Skeletal muscle satellite cell (primary cell): ENCODE data around the gene TAF11. TPM values are rescaled to one million over a fixed set of nuclear protein-coding genes. Genes with fewer than 3 reads are reported as not detected.
"Not testable (repeated sequence)": the region's sequence is repeated elsewhere in the genome, so short reads cannot be mapped to it uniquely, and the experiment has no call there.

ENCODE experiments used
- H3K27me3 ChIP-seq: 2 replicates; pipeline ENCODE4 v1.7.0; 2013; ENCODE audit warnings: low read length; ENCODE audit not compliant: control insufficient read depth, insufficient read depth
- H3K36me3 ChIP-seq: 2 replicates; pipeline ENCODE4 v1.7.0; 2013; ENCODE audit warnings: mild to moderate bottlenecking, control low read depth, low read length; ENCODE audit not compliant: insufficient read depth
- H3K4me1 ChIP-seq: 2 replicates; pipeline ENCODE4 v1.7.0; 2013; ENCODE audit warnings: low read length; ENCODE audit not compliant: control insufficient read depth, insufficient read depth
- H3K4me2 ChIP-seq: 2 replicates; pipeline ENCODE4 v1.7.0; 2013; ENCODE audit warnings: mild to moderate bottlenecking, low read length
- H3K4me3 ChIP-seq: 2 replicates; pipeline ENCODE4 v1.7.0; 2013; ENCODE audit warnings: low read length
- H3K9ac ChIP-seq: 2 replicates; pipeline ENCODE4 v1.7.0; 2013; ENCODE audit warnings: mild to moderate bottlenecking, low read depth, low read length, moderate library complexity
- H3K9me3 ChIP-seq: replicated peaks from 2 replicates; pipeline ENCODE4 v1.7.0; 2013; ENCODE audit warnings: mild to moderate bottlenecking, control low read depth, low read length
- total RNA-seq: library from RNA; depleted of rRNA; stranded (reverse); fragments of >200 nt; gene quantifications from 2 replicates; pipeline ENCODE4 v1.2.3, GENCODE V29; 2012; rRNA removed

Gene TAF11, protein sequence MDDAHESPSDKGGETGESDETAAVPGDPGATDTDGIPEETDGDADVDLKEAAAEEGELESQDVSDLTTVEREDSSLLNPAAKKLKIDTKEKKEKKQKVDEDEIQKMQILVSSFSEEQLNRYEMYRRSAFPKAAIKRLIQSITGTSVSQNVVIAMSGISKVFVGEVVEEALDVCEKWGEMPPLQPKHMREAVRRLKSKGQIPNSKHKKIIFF
- total RNA-seq = 14.6 and 18.8 TPM in 2 replicates

DNA sequence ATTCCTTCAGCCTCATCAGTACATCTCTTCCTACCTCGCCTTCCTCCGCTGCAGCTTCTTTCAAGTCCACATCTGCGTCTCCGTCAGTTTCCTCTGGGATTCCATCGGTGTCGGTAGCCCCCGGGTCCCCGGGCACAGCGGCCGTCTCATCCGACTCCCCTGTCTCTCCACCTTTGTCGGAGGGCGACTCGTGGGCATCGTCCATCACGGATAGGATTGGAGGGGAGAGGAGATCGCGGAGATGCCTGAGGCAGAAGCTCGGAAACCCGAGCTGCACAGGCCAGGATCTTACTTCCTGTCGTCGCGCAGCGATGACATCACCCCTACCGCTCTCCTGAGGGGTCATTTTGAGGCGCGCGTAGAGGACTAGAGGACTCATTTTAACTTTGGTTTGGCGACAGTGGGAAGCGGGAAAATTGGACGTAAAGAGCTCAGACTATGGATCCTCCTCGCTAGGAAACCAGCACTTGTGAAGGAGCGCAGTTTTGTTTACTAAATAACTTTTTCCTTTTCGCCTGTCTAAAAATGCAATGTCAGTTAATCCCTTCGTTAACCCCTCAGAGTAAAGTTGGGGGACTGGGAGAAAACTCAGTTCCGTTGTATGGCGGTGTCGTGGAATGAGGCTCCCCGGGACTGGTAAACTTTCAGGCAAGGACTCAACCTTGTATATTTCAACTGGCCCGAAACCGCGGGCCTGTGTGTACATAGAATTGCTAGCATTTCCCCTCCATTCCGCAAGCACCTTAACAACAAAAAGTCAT lies at the start of gene TAF11:
TSS of gene TAF11 (minus strand) at position 290 of the 761 bp plus-strand sequence. CDS start at position 205, 85 bp downstream.
- Histone ChIP-seq H3K4me1 (peaks cover 6% of the 10 kb centered on the region), H3K4me3 (peak within 1 kb of the TSS; percentile 93), H3K36me3 (peaks cover 3% of the 10 kb centered on the region), H3K27me3 (no peaks in the 10 kb centered on the region), H3K9me3 (no peaks in the 10 kb centered on the region), H3K4me2 (peak within 1 kb of the TSS; percentile 100), H3K9ac (peak within 1 kb of the TSS; percentile 94)

DNA sequence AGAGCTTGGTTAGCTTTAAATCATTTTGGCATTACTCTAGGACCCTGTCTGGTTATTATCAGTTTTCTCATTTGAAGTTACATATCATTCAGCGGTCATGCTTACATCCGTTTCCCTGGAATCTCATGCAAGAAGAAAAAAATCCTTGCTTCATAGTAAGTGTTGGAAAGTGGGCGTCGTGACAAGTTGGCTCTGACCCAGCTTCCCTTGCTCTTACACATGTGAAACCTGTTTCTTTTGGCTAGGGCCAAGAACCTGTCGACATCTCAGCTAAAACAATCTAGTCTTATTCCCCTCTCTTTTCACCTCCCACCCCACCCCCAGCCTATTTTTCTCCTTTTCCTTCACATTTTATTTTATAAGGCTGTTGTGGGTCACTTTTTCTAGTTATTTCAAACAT lies 46.7 kb upstream of the TAF11 start:
- Histone ChIP-seq H3K4me3 (no peak overlapping the region), H3K27me3 (no peaks in the 10 kb centered on the region), H3K9me3 (no peaks in the 10 kb centered on the region), H3K4me2 (no peak overlapping the region), H3K36me3 (no peaks in the 10 kb centered on the region), H3K4me1 (no peaks in the 10 kb centered on the region), H3K9ac (no peak overlapping the region)

DNA sequence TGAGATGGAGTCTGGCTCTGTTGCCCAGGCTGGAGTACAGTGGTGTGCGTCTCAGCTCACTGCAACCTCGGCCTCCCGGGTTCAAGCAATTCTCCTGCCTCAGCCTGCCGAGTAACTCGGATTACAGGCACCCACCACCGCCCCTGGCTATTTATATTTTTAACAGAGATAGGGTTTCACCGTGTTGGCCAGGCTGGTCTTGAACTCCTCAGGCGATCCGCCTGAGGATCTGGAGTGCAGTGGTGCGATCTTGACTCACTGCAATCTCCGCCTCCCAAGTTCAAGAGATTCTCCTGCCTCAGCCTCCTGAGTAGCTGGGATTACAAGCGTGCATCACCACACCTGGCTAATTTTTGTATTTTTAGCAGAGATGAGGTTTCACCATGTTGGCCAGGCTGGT lies 44.4 kb upstream of the TAF11 start:
- H3K36me3 ChIP-seq, H3K4me1 ChIP-seq, H3K9me3 ChIP-seq, H3K9ac ChIP-seq, H3K27me3 ChIP-seq, H3K4me2 ChIP-seq, H3K4me3 ChIP-seq: not testable (repeated sequence)

DNA sequence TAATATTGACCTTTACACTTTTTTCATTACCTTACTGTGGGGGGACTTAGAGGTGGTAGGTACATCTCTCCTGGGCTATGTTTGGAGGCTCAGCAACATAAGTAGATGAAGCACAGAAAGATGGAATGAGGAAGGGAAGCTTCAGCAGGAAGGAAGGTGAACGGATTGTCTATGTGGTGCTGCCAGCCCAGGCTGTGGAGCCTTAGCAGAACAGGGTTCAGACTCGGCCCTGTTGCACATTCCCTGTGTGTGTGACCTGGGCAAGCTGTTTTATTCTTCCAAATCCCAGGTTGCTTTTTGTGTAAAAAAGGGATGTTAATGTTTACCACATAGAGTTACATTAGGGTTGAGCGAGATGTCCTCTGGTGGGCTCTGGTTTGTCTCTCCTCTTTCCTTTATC lies 42.4 kb upstream of the TAF11 start:
- Histone ChIP-seq H3K4me2 (no peak overlapping the region), H3K27me3 (no peaks in the 10 kb centered on the region)

DNA sequence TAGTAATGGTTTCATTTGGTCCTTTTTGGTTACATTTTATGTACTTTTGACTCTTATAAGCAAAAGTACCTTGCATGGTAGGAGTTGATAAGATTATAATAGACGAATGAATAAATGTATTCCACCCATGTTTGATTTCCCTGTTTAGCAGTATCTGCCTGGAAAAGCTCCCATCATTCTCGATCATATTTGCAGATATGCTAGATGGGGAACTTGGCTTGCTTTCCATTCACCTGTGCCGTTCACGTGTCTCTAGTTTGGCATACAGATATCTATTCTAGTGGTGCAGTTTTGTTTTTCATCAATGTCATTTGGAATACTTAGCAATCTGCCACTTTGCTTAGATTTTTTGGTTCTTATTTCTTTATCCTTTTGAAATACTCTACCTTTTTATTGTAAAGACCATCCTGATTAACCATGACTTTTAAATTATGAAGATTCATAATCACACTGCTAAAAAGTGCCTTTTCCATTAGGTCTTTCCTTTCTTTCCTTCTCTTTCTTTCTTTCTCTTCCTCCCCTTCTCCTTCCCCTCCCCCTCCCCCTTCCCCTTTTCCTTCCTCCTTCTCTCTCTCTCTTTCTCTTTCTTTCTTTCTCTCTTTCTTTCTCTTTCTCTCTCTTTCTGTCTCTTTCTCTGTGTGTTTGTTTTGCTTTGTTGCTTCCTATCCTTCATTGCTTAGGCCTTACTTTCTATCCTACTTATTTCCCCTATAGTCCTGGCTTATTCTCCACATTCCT lies 41.6 kb upstream of the TAF11 start:
- H3K4me1 ChIP-seq = peaks cover 9% of the 10 kb centered on the region
- H3K27me3 ChIP-seq = no peaks in the 10 kb centered on the region
- no peaks in the 10 kb centered on the region for H3K36me3 ChIP-seq
- H3K9ac ChIP-seq = no peak overlapping the region
- H3K9me3 ChIP-seq = no peaks in the 10 kb centered on the region
- no peak overlapping the region for H3K4me3 ChIP-seq
- no peak overlapping the region for H3K4me2 ChIP-seq

More for the DNA sequence above, 42.4 kb upstream of the TAF11 start:
- no peaks in the 10 kb centered on the region for H3K36me3 ChIP-seq
- H3K9ac ChIP-seq = no peak overlapping the region
- no peak overlapping the region for H3K4me3 ChIP-seq
- H3K4me1 ChIP-seq = peaks cover 9% of the 10 kb centered on the region
- no peaks in the 10 kb centered on the region for H3K9me3 ChIP-seq

DNA sequence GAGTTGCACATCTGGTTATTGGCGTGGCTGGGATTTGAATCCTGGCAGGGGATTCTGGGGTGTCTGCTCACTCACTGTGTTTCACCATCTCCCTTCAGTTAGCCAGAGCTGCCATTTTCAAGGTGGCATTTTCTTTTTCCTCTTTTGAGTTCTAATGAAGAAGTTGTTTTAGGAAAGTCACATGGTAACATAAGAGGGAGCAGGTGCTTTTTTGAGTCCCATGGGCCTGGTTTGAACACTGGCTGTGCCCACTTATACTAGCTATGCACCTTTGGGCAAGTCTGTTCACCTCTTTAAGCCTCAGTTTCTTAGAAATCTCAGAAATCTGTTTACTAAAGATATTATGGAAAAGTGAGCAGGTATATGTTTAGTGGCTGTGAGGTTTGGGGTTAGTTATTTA lies 40.9 kb upstream of the TAF11 start:
- Histone ChIP-seq H3K27me3 (no peaks in the 10 kb centered on the region), H3K4me2 (no peak overlapping the region), H3K4me3 (no peak overlapping the region), H3K36me3 (no peaks in the 10 kb centered on the region), H3K9ac (no peak overlapping the region), H3K9me3 (no peaks in the 10 kb centered on the region), H3K4me1 (peaks cover 9% of the 10 kb centered on the region)

DNA sequence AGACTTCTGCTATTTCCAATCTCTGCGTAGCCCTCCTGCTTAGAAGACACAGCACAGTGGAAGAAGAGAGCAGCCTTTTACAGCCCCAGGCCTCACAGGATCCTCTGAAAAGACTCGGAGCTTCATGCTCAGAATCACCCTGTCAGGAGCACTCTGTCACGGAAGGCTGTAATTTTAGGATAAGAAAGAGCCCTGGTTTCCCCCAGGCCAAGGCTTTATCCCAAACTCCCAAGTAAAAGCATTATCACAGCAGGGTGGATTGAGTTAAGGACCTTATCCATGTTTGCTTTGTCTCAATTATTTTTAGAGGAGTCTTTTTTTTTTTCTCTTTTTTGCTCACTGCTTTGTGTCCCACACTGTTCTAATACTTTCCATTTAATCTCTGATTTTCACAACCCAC lies 40.4 kb upstream of the TAF11 start:
- H3K9me3 ChIP-seq = no peaks in the 10 kb centered on the region
- no peaks in the 10 kb centered on the region for H3K27me3 ChIP-seq
- H3K36me3 ChIP-seq = no peaks in the 10 kb centered on the region
- no peak overlapping the region for H3K4me2 ChIP-seq
- H3K4me3 ChIP-seq = no peak overlapping the region
- H3K9ac ChIP-seq = no peak overlapping the region
- H3K4me1 ChIP-seq = peaks cover 9% of the 10 kb centered on the region

DNA sequence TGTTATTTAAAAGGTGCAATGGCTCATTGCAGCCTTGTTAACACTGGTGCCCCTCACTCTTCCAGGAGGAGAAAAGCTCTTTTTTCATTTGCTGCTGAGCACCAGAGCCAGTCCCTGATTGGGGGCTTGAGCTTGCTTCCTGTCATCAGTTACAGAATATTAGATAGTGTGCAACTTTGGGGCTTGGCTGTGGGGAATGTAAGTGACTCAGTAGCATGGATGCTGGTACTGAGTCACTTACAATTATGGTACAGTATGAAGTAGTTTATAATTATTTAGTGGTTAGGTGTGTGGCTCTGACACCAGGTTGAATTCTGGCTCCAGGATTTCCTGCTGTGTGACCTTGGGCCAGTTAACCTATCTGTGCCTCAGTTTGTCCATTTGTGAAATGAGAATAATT lies 38.8 kb upstream of the TAF11 start:
- no peak overlapping the region for H3K4me3 ChIP-seq
- H3K27me3 ChIP-seq = no peaks in the 10 kb centered on the region
- H3K9ac ChIP-seq = no peak overlapping the region
- H3K36me3 ChIP-seq = no peaks in the 10 kb centered on the region
- H3K4me1 ChIP-seq = peaks cover 15% of the 10 kb centered on the region
- no peaks in the 10 kb centered on the region for H3K9me3 ChIP-seq
- no peak overlapping the region for H3K4me2 ChIP-seq

DNA sequence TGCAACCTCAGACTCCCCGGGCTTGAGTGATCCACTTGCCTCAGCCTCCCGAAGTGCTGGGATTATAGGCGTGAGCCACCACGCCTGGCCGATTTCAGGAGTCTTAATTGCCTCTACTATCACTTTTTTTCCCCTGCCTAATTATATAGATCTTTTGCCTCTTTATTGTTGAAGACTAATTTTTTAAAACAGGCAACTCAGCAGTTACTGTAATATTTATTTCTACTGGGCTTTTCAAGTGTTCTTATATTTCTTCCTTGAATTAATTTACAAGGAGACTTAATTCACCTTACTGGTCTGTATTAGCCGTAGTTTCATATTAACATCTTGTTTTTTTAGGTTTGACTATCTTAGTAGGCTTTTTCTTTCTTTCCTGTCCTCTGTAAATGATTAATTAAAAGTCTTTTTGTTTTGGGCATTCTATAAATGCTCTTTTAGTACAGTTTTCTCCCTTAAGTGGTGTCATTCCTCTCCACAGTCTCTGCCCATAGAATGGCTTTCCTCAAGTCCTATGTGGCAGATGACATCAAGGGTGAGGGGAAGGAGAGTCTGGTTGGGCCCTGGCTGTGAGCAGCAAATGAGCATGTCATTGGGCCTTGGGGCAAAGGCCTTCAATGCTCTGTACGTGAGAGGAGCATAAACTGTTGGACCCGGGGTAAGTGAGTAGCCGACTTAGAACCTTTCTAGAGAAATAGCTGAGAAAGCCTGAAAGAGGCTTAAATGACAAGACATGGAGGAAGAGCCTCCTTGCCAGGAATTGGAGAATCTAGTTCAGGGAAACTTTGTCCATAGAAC lies 37.2 kb upstream of the TAF11 start:
- H3K36me3 ChIP-seq = no peaks in the 10 kb centered on the region
- no peak overlapping the region for H3K9ac ChIP-seq
- H3K9me3 ChIP-seq = no peaks in the 10 kb centered on the region
- no peaks in the 10 kb centered on the region for H3K27me3 ChIP-seq
- no peak overlapping the region for H3K4me2 ChIP-seq
- H3K4me1 ChIP-seq = peaks cover 15% of the 10 kb centered on the region
- H3K4me3 ChIP-seq = no peak overlapping the region

DNA sequence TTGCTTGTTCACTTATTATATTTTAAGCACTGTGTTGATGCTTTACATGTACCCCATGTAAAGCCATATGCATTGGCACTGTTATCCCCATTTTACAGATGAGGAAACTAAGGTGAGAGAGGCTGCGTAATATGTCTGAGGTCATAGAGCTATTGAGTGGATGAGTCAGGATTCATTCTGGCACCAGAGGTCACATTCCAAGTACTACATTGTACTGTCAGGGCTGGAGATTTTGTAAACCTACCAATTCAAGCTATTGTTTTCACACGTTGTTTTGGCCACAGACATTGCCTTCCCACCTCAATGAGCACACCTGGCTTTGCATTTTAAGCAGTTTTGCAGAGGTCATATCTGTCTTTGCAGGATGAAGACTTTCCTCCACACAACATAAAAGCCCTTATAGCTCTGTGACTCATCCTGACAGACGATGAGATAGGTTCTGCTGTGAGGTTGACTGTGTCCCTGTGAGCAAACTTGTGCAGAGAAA lies 34.4 kb upstream of the TAF11 start:
- Histone ChIP-seq H3K4me3 (no peak overlapping the region), H3K9ac (no peak overlapping the region), H3K27me3 (no peaks in the 10 kb centered on the region), H3K4me2 (no peak overlapping the region), H3K4me1 (peaks cover 24% of the 10 kb centered on the region), H3K36me3 (no peaks in the 10 kb centered on the region), H3K9me3 (no peaks in the 10 kb centered on the region)

DNA sequence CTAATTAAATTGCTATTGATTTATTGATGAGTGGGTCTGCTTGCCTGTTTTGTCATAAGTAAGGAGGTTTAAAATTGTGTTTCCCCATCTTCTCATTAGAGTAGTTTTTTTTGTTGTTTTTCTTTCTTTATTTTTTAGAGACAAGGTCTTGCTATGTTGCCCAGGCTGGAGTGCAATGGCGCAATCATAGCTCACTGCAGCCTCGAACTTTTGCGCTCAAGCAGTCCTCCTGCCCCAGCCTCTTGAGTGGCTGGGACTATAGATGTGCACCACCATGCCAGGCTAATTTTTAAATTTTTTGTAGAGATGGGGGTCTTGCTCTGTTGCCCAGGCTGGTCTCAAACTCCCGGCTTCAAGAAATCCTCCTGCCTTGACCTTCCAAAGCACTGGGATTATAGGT lies 32.3 kb upstream of the TAF11 start:
- Histone ChIP-seq H3K4me3 (no peak overlapping the region), H3K9ac (no peak overlapping the region), H3K9me3 (no peaks in the 10 kb centered on the region), H3K36me3 (no peaks in the 10 kb centered on the region), H3K27me3 (no peaks in the 10 kb centered on the region), H3K4me2 (no peak overlapping the region), H3K4me1 (peaks cover 19% of the 10 kb centered on the region)
